Measurements from ENCODE around the gene PDE9A. TPM values are rescaled to one million over a fixed set of nuclear protein-coding genes. Genes with fewer than 3 reads are reported as not detected.

PDE9A gene
- total RNA-seq, 4 donors from 2014 or later, result 29.2 to 68.4 (median 40.4) TPM

DNA sequence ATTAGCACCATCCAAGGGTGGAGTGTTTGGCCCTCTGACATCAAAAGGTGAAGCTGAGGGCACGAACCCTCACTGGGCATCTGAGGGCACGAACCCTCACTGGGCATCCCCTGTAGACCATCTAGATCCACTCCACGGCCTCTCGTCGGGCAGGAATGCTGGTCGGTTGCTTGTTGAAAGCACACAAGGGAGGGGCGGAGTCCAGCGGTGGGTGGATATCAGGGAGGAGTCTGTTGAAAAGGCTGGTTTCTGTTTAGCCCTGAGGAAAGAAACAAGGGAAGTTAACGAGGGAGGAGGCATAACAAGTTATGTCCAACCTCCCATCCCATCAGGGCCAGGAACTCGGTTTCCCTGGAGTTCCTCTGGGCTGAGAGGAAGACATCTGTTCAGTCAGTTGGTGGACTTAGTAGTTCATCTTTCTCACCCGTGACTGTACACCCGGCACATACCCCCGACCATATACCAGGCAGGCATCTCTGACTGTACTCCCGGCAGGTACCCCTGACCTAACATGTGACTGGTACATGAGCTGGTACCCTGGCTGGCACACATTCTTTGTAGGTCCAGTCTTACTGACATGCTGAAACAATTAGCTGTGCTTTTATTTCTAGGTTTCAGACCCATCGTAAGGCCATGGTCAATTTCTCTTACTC, 32.1 kb upstream of the PDE9A start:
- no peak for DNase-seq (ENCODE audit: extremely low spot score)
- no peak overlapping the region for H3K4me3 ChIP-seq
- no peak for TF ChIP-seq POLR2A (IDR thresholded peaks at IDR 0.05; ENCODE audit: low read depth)
- TF ChIP-seq CTCF (IDR thresholded peaks at IDR 0.05), result no peak
- TF ChIP-seq EP300 (IDR thresholded peaks at IDR 0.05), result no peak
- TF ChIP-seq POLR2AphosphoS5 (IDR thresholded peaks at IDR 0.05), result no peak
- H3K9me3 ChIP-seq, result no peaks in the 10 kb centered on the region
- peak overlapping the region in 2 of 4 donors; percentile 38 to 42 for H3K27ac ChIP-seq (replicated peaks in 1 of 4)
- WGBS, result 69% methylated on average over 15 of the region's 15 CpGs
- H3K36me3 ChIP-seq, result no peaks in the 10 kb centered on the region
- H3K27me3 ChIP-seq, result peaks cover 0 to 60% (median 10%) of the 10 kb centered on the region in 4 donors
- intact Hi-C loops (cut with DNase I), result no loop called here
- H3K4me1 ChIP-seq, result peaks cover 0 to 10% (median 7%) of the 10 kb centered on the region in 4 donors

DNA sequence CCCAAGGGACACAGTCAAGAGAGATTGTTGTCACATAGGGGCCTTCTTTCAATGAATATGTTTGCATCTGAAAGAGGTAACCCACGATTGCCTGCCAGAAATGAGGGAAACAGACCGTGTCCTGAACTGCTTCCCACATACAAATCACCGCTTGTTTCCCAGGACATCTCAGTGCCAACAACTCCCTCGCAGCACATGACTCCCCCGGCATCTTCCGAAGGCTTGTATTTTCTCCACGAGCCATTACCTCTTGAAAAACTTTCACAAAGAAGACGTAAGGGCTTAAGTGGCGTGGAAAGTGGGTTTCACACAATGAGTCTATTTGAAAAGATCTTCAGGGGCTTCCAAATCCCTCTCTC, 31.6 kb upstream of the PDE9A start:
- DNase-seq (ENCODE audit: extremely low spot score), result no peak
- Histone ChIP-seq H3K4me1 (peaks cover 0 to 5% (median 4%) of the 10 kb centered on the region in 4 donors), H3K27ac (replicated peaks in 1 of 4) (peak overlapping the region in 3 of 4 donors; percentile 27 to 42 (median 38)), H3K4me3 (no peak overlapping the region), H3K27me3 (peaks cover 0 to 60% (median 7%) of the 10 kb centered on the region in 4 donors), H3K36me3 (no peaks in the 10 kb centered on the region), H3K9me3 (no peaks in the 10 kb centered on the region)
- intact Hi-C loops (cut with DNase I), result no loop called here
- no peak for TF ChIP-seq POLR2AphosphoS5 (IDR thresholded peaks at IDR 0.05)
- TF ChIP-seq EP300 (IDR thresholded peaks at IDR 0.05), result no peak
- no peak for TF ChIP-seq CTCF (IDR thresholded peaks at IDR 0.05)
- TF ChIP-seq POLR2A (IDR thresholded peaks at IDR 0.05; ENCODE audit: low read depth), result no peak
- WGBS, result 79% methylated on average over 9 of the region's 9 CpGs

DNA sequence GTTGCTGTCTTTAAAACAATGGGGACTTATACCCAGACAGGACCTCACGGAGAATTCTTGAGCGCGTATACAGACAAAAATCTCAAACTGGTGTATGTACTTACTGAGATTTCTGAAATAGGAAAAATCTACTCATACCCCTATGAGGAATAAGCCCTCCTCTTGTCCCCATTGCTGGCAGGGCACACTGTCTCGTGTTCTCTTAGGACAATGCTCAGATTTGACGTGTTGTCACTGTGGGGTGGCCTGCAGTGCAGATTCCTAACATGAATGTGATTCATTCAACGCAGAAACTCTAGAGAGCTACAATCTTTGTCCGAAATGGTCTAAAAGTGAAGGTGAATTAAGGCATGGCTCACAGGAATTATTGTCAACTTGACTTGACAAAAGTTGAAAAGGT, 31.1 kb upstream of the PDE9A start:
- Histone ChIP-seq H3K4me1 (peaks cover 0 to under 1% (median 0%) of the 10 kb centered on the region in 4 donors), H3K36me3 (no peaks in the 10 kb centered on the region), H3K9me3 (no peaks in the 10 kb centered on the region), H3K27ac (replicated peaks in 1 of 4) (peak overlapping the region in 2 of 4 donors; percentile 27 to 42), H3K4me3 (no peak overlapping the region), H3K27me3 (peaks cover 0 to 56% (median 5%) of the 10 kb centered on the region in 4 donors)
- TF ChIP-seq EP300 (IDR thresholded peaks at IDR 0.05) (no peak), POLR2AphosphoS5 (IDR thresholded peaks at IDR 0.05) (peak in 1 of 2 donors; percentile 6), POLR2A (IDR thresholded peaks at IDR 0.05; ENCODE audit: low read depth) (no peak), CTCF (IDR thresholded peaks at IDR 0.05) (no peak)
- no peak for DNase-seq (ENCODE audit: extremely low spot score)
- WGBS, result 83% methylated on average over 7 of the region's 7 CpGs
- intact Hi-C loops (cut with DNase I), result no loop called here

DNA sequence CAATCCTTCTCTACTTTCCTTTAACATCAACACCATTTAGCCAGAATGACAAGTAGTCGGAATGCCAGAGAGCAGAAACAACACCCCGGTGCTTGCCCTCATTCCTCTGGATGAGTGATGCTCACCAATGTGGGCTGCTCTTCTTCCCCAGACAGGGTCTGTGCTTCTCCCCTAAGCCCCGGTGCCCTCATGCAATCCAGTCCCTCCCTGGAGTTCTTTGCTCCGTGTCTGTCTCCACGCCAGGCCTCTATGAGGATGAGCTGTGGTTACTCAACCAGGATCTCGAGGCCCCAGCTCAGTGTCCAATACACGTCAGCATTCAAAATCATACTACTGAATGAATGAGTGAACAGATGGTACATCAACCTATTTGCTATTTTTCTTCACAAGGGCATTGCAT, 29.7 kb upstream of the PDE9A start:
- Histone ChIP-seq H3K4me3 (no peak overlapping the region), H3K36me3 (no peaks in the 10 kb centered on the region), H3K27ac (replicated peaks in 1 of 4) (no peak overlapping the region), H3K27me3 (peaks cover 0 to 42% (median 2%) of the 10 kb centered on the region in 4 donors), H3K4me1 (no peaks in the 10 kb centered on the region), H3K9me3 (no peaks in the 10 kb centered on the region)
- TF ChIP-seq EP300 (IDR thresholded peaks at IDR 0.05) (no peak), CTCF (IDR thresholded peaks at IDR 0.05) (no peak), POLR2AphosphoS5 (IDR thresholded peaks at IDR 0.05) (no peak), POLR2A (IDR thresholded peaks at IDR 0.05; ENCODE audit: low read depth) (no peak)
- intact Hi-C loops (cut with DNase I), result no loop called here
- WGBS, result 86% methylated on average over 7 of the region's 7 CpGs
- no peak for DNase-seq (ENCODE audit: extremely low spot score)

All from esophagus muscularis mucosa (tissue), 4 donors.